ENCODE data around the gene MEX3C.

The MEX3C gene

GRCh38 chr18:51153659-51154371 is 43.7 kb downstream of the MEX3C start:
- FAIRE-seq: no peak

GRCh38 chr18:51151568-51152511 is 45.6 kb downstream of the MEX3C start:
- FAIRE-seq: no peak

- no peak for FAIRE-seq
These were observed 46.3 kb downstream of the MEX3C start for GRCh38 chr18:51151185-51151567.

DNA sequence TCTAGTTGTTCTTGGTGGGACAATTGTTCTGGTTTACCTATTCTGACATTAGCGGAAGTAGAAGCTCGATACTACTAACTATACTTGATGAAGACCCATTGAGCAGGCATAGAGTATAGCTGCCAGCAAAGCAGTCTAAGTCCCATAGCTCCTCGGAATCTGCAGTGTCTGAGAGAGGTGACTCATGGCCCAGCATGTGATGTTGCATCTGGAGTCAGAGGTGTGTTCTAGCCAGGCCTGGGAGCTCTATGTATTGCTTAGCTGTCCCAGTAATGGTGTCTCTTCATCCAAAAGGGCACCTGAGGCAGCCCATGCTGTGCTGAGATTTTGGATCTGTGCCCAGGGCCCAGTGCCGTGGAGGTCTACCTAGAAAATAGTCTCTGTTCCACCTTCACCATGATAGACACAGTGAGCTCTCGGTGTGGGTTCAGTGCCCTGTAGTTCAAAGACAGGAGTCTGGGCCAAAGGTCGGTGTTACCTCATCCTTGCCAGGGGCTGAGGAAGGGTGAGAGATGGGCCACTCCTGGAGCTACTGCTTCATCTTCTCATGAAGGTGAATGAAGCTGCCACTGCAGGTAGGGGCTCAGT is 47.3 kb downstream of the MEX3C start:
- FAIRE-seq: no peak

DNA sequence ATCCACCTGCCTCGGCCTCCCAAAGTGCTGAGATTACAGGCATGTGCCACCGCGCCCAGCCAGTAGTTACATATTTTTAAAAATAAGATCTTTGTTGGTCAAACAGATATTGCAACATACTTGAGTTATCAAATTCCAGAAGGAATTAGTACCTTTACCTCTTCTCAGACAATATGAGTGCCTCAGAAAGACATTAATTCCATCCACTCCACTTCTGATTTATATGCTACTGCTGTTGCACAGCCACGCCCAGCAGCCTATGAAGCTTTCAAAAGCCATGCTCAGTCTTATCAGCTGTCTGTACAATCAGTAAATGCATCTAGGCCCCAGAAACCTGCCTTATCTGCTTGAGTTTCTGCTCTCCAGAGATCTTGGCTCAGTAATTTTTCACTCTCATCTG is 47.8 kb downstream of the MEX3C start:
- FAIRE-seq: no peak

DNA sequence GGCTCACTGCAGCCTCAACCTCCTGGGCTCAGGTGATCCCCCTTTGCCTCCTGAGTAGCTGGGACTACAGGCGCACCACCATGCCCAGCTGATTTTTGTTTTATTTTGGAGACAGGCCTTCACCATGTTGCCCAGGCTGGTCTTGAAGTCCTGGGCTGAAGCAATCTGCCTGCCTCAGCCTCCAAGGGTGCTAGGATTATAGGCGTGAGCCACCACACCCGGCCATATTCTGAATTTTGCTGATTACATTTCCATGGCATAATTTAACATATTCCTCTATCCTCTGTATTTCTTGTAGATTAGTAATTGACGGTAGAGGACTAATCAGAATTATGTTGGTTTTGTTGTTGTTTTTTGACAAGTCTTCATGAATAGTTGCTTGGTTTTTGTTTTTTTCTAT is 50.6 kb downstream of the MEX3C start:
- FAIRE-seq: no peak

GRCh38 chr18:51138936-51139335 is 58.5 kb downstream of the MEX3C start:
- FAIRE-seq: no peak

- FAIRE-seq: no peak
These were observed 59.6 kb downstream of the MEX3C start for GRCh38 chr18:51137891-51138290.

DNA sequence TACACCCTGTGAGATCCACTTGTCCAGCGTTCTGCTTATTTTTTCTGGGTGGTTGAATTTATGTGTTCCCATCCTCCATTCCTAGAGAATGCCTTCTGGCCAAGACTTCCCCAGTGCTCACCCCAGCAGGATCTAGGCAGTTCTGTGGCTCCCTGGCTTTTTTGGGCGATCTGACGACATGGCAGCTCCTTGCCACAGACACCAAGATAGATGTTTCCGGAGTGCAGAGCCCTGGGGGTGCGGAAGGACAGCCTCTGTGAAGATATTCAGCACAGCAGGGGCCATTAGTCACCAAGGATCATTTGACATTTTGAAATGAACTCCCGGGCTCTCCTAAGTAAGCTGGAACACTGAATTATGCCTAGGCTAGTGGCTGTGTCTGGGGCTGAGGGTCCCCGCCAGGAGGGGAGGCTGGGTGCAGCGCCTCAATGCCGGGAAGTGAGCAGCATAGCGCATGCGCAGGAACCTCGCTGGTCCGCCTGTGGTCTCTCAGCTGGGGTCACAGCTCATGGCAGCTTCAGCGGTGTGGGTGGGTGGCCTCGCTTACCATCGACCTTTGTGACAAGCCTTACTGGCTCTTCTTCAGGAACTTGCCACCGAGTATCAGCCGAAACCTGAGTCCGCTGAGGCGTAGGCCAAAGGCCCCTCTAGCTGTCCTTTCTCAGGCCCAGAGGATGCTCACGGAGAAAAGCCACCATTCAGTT is 60.3 kb downstream of the MEX3C start:
- no peak for FAIRE-seq

GRCh38 chr18:51135795-51136194 is 61.7 kb downstream of the MEX3C start:
- FAIRE-seq: no peak

GRCh38 chr18:51135364-51135763 is 62.1 kb downstream of the MEX3C start:
- no peak for FAIRE-seq

GRCh38 chr18:51134721-51135120 is 62.8 kb downstream of the MEX3C start:
- no peak for FAIRE-seq

- no peak for FAIRE-seq
These were observed 63.8 kb downstream of the MEX3C start for GRCh38 chr18:51133580-51134160.

- FAIRE-seq: no peak
These were observed 65.1 kb downstream of the MEX3C start for GRCh38 chr18:51132256-51132935.

- no peak for FAIRE-seq
These were observed 68.9 kb downstream of the MEX3C start for GRCh38 chr18:51128533-51128932.

DNA sequence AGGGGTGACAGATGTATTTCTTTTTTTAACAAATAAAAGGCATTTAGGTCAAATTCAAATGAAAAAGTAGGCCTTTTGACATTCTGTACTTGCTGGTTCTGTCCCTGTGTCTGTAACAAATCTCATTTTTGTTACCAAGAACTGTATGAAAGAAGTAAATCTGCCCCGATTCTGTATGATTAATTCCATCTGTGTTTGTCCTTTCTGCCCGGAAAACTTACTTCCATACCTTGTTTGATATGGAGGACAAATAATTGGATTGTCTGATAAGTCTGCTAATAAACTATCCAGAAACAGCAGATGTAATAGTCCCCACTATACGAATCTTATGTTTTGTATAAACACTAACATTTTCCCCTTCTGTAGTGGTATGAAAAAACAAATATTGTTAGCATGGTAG is 69.8 kb downstream of the MEX3C start:
- FAIRE-seq: no peak

GRCh38 chr18:51125976-51126375 is 71.5 kb downstream of the MEX3C start:
- no peak for FAIRE-seq

Measured in islet of Langerhans (tissue), 1 donor.